D721Med (cell line): Measurements from ENCODE around the gene PEPD.
"Not testable (repeated sequence)": the region's sequence is repeated elsewhere in the genome, so short reads cannot be mapped to it uniquely, and the experiment has no call there.

Source experiments
- DNase-seq: peaks from one replicate; pipeline ENCODE4 v3.0.0; 2011; ENCODE audit warnings: low spot score; ENCODE audit not compliant: insufficient read length
- FAIRE-seq: peaks from 2 replicates; lab custom pipeline; 2011; peaks lifted over from hg19 to GRCh38; lab: Jason Lieb, UNC
- TF ChIP-seq, protein P1 (sequence below): IDR thresholded peaks from 2 replicates; pipeline ENCODE4 v1.5.1; 2012; ENCODE audit warnings: mild to moderate bottlenecking, control low read depth; ENCODE audit not compliant: insufficient read depth; ENCODE audit errors: missing control alignments

The PEPD gene

DNA sequence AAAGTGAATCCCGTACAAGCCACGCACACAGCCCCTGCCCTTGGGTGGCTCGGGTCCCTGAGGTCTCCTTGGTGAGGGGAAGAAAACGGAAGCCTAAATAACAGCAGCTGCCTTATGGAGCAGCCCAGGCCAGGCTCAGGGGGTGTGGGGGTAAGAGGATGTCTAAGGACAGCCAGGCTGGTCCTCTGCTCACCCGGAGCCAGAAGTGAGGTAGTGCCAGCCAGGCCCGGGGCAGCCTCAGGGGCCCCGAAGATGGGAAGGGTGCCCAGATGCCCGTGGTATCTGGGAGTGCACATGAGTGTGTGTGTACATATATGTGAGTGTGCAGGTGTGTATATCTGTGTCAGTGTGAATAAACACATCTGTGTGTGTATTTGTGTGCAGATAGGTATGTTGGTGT, 38.4 kb upstream of the PEPD start:
- DNase-seq (no peak), FAIRE-seq (no peak)
- TF ChIP-seq, protein P1, sequence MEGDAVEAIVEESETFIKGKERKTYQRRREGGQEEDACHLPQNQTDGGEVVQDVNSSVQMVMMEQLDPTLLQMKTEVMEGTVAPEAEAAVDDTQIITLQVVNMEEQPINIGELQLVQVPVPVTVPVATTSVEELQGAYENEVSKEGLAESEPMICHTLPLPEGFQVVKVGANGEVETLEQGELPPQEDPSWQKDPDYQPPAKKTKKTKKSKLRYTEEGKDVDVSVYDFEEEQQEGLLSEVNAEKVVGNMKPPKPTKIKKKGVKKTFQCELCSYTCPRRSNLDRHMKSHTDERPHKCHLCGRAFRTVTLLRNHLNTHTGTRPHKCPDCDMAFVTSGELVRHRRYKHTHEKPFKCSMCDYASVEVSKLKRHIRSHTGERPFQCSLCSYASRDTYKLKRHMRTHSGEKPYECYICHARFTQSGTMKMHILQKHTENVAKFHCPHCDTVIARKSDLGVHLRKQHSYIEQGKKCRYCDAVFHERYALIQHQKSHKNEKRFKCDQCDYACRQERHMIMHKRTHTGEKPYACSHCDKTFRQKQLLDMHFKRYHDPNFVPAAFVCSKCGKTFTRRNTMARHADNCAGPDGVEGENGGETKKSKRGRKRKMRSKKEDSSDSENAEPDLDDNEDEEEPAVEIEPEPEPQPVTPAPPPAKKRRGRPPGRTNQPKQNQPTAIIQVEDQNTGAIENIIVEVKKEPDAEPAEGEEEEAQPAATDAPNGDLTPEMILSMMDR = no peak

DNA sequence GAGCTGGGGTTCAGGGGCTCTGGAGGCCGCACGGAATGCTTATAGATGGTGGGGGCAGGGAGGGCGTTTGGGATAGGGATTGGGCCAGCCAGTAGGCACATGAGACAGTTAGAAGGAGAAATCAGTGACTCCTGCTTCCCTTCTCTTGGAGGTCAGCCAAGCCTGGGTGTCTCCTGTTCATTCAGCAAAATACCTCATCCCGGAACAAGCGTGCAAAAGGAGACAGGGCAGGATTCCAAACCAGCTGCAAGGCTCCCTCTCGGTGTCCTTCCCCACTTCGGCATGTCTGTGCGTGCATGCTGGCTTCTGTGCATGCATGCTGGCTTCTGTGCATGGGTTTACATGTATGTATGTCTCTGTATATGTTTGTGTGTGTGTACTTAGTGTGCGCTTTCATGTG, 37.3 kb upstream of the PEPD start:
- no peak for DNase-seq
- TF ChIP-seq, protein P1 = no peak

GRCh38 chr19:33558151-33558550, 36.6 kb upstream of the PEPD start:
- FAIRE-seq (no peak), DNase-seq (no peak)
- TF ChIP-seq, protein P1 = no peak

More for the DNA sequence above, 37.3 kb upstream of the PEPD start:
- no peak for FAIRE-seq

- TF ChIP-seq, protein P1 = no peak
- FAIRE-seq (no peak), DNase-seq (no peak)
Observed at GRCh38 chr19:33557720-33558119, 36.1 kb upstream of the PEPD start.

GRCh38 chr19:33557196-33557595, 35.6 kb upstream of the PEPD start:
- FAIRE-seq (no peak), DNase-seq (no peak)
- TF ChIP-seq, protein P1 = no peak

DNA sequence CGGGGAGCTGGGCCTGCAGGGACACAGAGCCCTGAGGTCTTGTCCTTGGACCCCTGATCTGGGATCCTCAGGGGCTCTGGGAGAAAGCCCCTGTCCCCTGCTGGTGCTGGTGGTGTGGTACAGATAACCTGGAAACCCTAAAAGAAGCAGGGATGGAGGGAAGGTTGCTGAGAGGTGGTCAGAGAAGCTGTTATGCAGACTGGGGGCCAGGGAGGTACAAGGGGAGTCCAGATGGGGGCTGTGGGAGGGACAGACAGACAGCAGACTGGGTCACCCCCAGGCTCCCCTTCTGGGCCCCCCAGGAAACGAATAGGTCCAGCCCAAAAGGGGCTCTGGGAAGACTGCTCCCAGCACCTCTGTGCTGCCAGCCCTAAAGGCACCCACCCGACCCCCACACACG, 34.7 kb upstream of the PEPD start:
- TF ChIP-seq, protein P1 = no peak
- FAIRE-seq (no peak), DNase-seq (no peak)

- DNase-seq, FAIRE-seq: not testable (repeated sequence)
Observed at GRCh38 chr19:33555726-33556125, 34.1 kb upstream of the PEPD start.

DNA sequence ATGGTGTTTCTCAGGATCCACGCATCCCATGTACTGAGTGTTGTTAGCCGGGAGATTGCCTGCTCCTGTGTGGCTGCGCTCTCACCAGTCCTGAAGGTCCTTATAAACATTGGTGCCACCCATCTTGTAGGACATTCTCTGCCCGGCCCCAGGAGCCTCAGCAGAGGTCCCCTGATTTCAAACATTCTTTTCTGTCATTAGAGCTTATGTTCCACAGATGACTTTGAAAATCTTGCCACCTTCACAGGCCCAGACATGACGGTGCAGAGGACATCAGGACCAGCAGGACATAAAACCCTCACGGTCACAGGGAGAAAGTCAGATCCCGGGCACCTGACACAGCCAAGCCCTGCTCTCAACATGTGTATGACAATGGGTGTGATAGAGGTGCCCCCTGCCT, 33.2 kb upstream of the PEPD start:
- FAIRE-seq (no peak), DNase-seq (no peak)
- TF ChIP-seq, protein P1 = no peak
